HCT116 (cell line): ENCODE data around the gene FBXL19. TPM values are rescaled to one million over a fixed set of nuclear protein-coding genes. Genes with fewer than 3 reads are reported as not detected.

Experiments used
- ATAC-seq: fragments of 200-7000 bp; cut with Tn5 transposase; 2 replicates; pipeline ENCODE4 v1.9.1; 2020; ENCODE audit warnings: mild to moderate bottlenecking, moderate library complexity
- BruUV-seq: library from RNA; stranded (reverse); fragments of 400-500 nt; replicated peaks from 2 replicates; lab custom pipeline; 2021; lab: Mats Ljungman, UMichigan
- CTCF ChIA-PET: fragments of 300-600 bp; sonication (Branson Sonifier 250); formaldehyde crosslinking; loops from one replicate; lab custom pipeline; 2021; ENCODE audit warnings: antibody characterized with exemption; lab: Charles Lee
- POLR2A ChIA-PET: fragments of 300-600, 350-600 bp; sonication (Branson Sonifier 250); formaldehyde crosslinking; loops from one replicate; lab custom pipeline; 2021; ENCODE audit warnings: antibody characterized with exemption; lab: Charles Lee
- RAD21 ChIA-PET, 2 experiments: fragments of 300-600 bp; sonication (Branson Sonifier 250); formaldehyde crosslinking; loops; one replicate each; lab custom pipeline; 2023; ENCODE audit warnings: low total read pairs in 2 of 2; ENCODE audit not compliant: uncharacterized antibody in 2 of 2, unreplicated experiment in 2 of 2, low non-redundant PET in 1 of 2; lab: Charles Lee
- DNase-seq: peaks from one replicate; pipeline ENCODE4 v3.0.0-alpha.2; 2010; ENCODE audit warnings: low read depth, low spot score
- H2AFZ ChIP-seq: fragments of 200-600 bp; shearing (Covaris generic), sonication (generic); 2 replicates; pipeline ENCODE4 v1.6.1; 2017; ENCODE audit warnings: low read depth, mixed run types, mixed read lengths, antibody characterized with exemption, low read length; ENCODE audit not compliant: poor library complexity, severe bottlenecking
- H3K27ac ChIP-seq: 2 replicates; pipeline ENCODE4 v1.5.1; 2012; ENCODE audit warnings: low read depth, low read length
- H3K27me3 ChIP-seq: fragments of 200-600 bp; sonication (generic); 2 replicates; pipeline ENCODE4 v1.6.1; 2016; ENCODE audit warnings: mixed run types, low read length, mixed read lengths; ENCODE audit not compliant: insufficient read depth
- H3K36me3 ChIP-seq, 2 experiments: fragments of 200-500 bp in 1 of 2; fragments of 200-600 bp in 1 of 2; sonication (Bioruptor generic) in 1 of 2; sonication (generic) in 1 of 2; 2 replicates each; pipeline versions ENCODE4 v1.5.1 to v1.6.1; 2014 to 2016; ENCODE audit warnings: low read length in 2 of 2, inconsistent platforms in 1 of 2, mixed read lengths in 1 of 2, mixed run types in 1 of 2; ENCODE audit not compliant: insufficient read depth in 2 of 2, control insufficient read depth in 1 of 2
- H3K4me1 ChIP-seq, 2 experiments: fragments of 200-600 bp in 1 of 2; sonication (generic) in 1 of 2; 2 replicates each; pipeline versions ENCODE4 v1.5.1 to v1.6.1; 2012 to 2017; ENCODE audit warnings: low read length in 2 of 2, inconsistent platforms in 1 of 2, mild to moderate bottlenecking in 1 of 2, mixed read lengths in 1 of 2, mixed run types in 1 of 2, moderate library complexity in 1 of 2; ENCODE audit not compliant: insufficient read depth in 2 of 2, control insufficient read depth in 1 of 2
- H3K4me2 ChIP-seq: fragments of 200-600 bp; sonication (generic); 2 replicates; pipeline ENCODE4 v1.6.1; 2017; ENCODE audit warnings: mixed run types, low read length, mixed read lengths
- H3K4me3 ChIP-seq, 2 experiments: fragments of 200-600 bp in 1 of 2; sonication (generic) in 1 of 2; replicated peaks in 1 of 2; 2 replicates each; pipeline ENCODE4 v1.5.1; 2011 to 2016; ENCODE audit warnings: low read length in 2 of 2, control low read depth in 1 of 2, low read depth in 1 of 2, mild to moderate bottlenecking in 1 of 2, mixed read lengths in 1 of 2, mixed run types in 1 of 2
- H3K79me2 ChIP-seq: fragments of 200-600 bp; sonication (generic); 2 replicates; pipeline ENCODE4 v1.6.1; 2017; ENCODE audit warnings: mild to moderate bottlenecking, mixed run types, low read length, moderate library complexity, mixed read lengths; ENCODE audit not compliant: insufficient read depth
- H3K9ac ChIP-seq: fragments of 200-600 bp; sonication (generic); 2 replicates; pipeline ENCODE4 v1.6.1; 2016; ENCODE audit warnings: low read length, mixed read lengths
- H3K9me2 ChIP-seq: fragments of 200-600 bp; sonication (generic), shearing (Covaris generic); 2 replicates; pipeline ENCODE4 v1.6.1; 2017; ENCODE audit warnings: mixed run types, mild to moderate bottlenecking, moderate library complexity; ENCODE audit not compliant: insufficient read depth
- H3K9me3 ChIP-seq, 2 experiments: fragments of 200-500 bp in 1 of 2; fragments of 200-600 bp in 1 of 2; sonication (Bioruptor generic) in 1 of 2; sonication (generic) in 1 of 2; 2 replicates each; pipeline ENCODE4 v1.6.1; 2014 to 2017; ENCODE audit warnings: low read length in 2 of 2, mixed read lengths in 2 of 2, inconsistent platforms in 1 of 2, low read depth in 1 of 2, mild to moderate bottlenecking in 1 of 2, mixed run types in 1 of 2, moderate library complexity in 1 of 2; ENCODE audit not compliant: control insufficient read depth in 1 of 2, insufficient read depth in 1 of 2
- H4K20me1 ChIP-seq: fragments of 200-600 bp; sonication (generic), shearing (Covaris generic); 2 replicates; pipeline ENCODE4 v1.6.1; 2017; ENCODE audit warnings: mixed run types, mild to moderate bottlenecking, moderate library complexity; ENCODE audit not compliant: insufficient read depth
- ATF3 ChIP-seq: IDR thresholded peaks from 2 replicates; pipeline ENCODE4 v1.6.1; 2012
- CBX3 ChIP-seq: IDR thresholded peaks from 2 replicates; pipeline ENCODE4 v1.6.1; 2012; ENCODE audit warnings: low read depth
- CEBPB ChIP-seq: IDR thresholded peaks from 2 replicates; pipeline ENCODE4 v1.6.1; 2012; ENCODE audit warnings: low read depth
- CTCF ChIP-seq, 3 experiments: fragments of 200-600 bp in 1 of 3; sonication (generic) in 1 of 3; IDR thresholded peaks in 2 of 3; conservative IDR thresholded peaks in 1 of 3; 2 replicates each; pipeline ENCODE4 v1.5.1; 2012 to 2017; ENCODE audit warnings: low read depth in 2 of 3, low read length in 2 of 3, antibody characterized with exemption in 1 of 3, borderline replicate concordance in 1 of 3, control low read depth in 1 of 3, mild to moderate bottlenecking in 1 of 3, mixed read lengths in 1 of 3, mixed run types in 1 of 3, moderate library complexity in 1 of 3; ENCODE audit not compliant: insufficient read depth in 1 of 3
- EGR1 ChIP-seq: IDR thresholded peaks from 2 replicates; pipeline ENCODE4 v1.6.1; 2012; ENCODE audit warnings: low read depth
- ELF1 ChIP-seq: IDR thresholded peaks from 2 replicates; pipeline ENCODE4 v1.6.1; 2012; ENCODE audit warnings: low read depth, borderline replicate concordance
- EZH2 ChIP-seq: fragments of 200-600 bp; sonication (generic); IDR thresholded peaks from 2 replicates; pipeline ENCODE4 v1.6.1; 2017; ENCODE audit warnings: antibody characterized with exemption, mixed run types
- FOSL1 ChIP-seq: IDR thresholded peaks from 2 replicates; pipeline ENCODE4 v1.6.1; 2012; ENCODE audit warnings: low read depth
- JUND ChIP-seq: IDR thresholded peaks from 2 replicates; pipeline ENCODE4 v1.6.1; 2012
- MAX ChIP-seq: IDR thresholded peaks from 2 replicates; pipeline ENCODE4 v1.6.1; 2012
- POLR2A ChIP-seq: IDR thresholded peaks from 2 replicates; pipeline ENCODE4 v1.7.0; 2011; ENCODE audit warnings: borderline replicate concordance; ENCODE audit not compliant: insufficient read depth, insufficient read length; ENCODE audit errors: extremely low read depth
- POLR2AphosphoS5 ChIP-seq: IDR thresholded peaks from 2 replicates; pipeline ENCODE4 v1.6.1; 2011; ENCODE audit warnings: mild to moderate bottlenecking, low read depth, low read length, moderate library complexity
- RAD21 ChIP-seq: IDR thresholded peaks from 2 replicates; pipeline ENCODE4 v1.6.1; 2012; ENCODE audit warnings: low read depth, mild to moderate bottlenecking
- REST ChIP-seq: IDR thresholded peaks from 2 replicates; pipeline ENCODE4 v1.6.1; 2012; ENCODE audit warnings: low read depth
- SIN3A ChIP-seq: IDR thresholded peaks from 2 replicates; pipeline ENCODE4 v1.6.1; 2012; ENCODE audit warnings: low read depth
- SRF ChIP-seq: IDR thresholded peaks from 2 replicates; pipeline ENCODE4 v1.6.1; 2012; ENCODE audit warnings: low read depth
- TCF7L2 ChIP-seq: IDR thresholded peaks from 2 replicates; pipeline ENCODE4 v1.7.0; 2011; ENCODE audit warnings: borderline replicate concordance, inconsistent platforms; ENCODE audit not compliant: insufficient read depth, insufficient read length; ENCODE audit errors: extremely low read depth
- YY1 ChIP-seq: IDR thresholded peaks from 2 replicates; pipeline ENCODE4 v1.6.1; 2011; ENCODE audit warnings: low read length, low read depth, moderate library complexity, mild to moderate bottlenecking; ENCODE audit not compliant: insufficient replicate concordance; ENCODE audit errors: extremely low read depth
- ZBTB33 ChIP-seq: IDR thresholded peaks from 2 replicates; pipeline ENCODE4 v1.6.1; 2011; ENCODE audit warnings: mild to moderate bottlenecking, low read length, moderate library complexity; ENCODE audit not compliant: insufficient replicate concordance; ENCODE audit errors: extremely low read depth
- ZNF274 ChIP-seq: fragments of 200-500 bp; sonication (Bioruptor generic); IDR thresholded peaks from 2 replicates; pipeline ENCODE4 v1.6.1; 2014; ENCODE audit warnings: mild to moderate bottlenecking, low read depth, low read length, inconsistent platforms
- intact Hi-C: fragments of 100-400 bp; cut with micrococcal nuclease; formaldehyde crosslinking; loops from 2 replicates; pipeline ENCODE4 v1.10.0; 2022
- total RNA-seq: library from RNA; stranded (reverse); gene quantifications from one replicate; pipeline ENCODE4 v1.2.1, GENCODE V29; 2021; ENCODE audit not compliant: unreplicated experiment

FBXL19 gene
- total RNA-seq, 1 experiment from 2014 or later, result 45.2 TPM

- CTCF ChIA-PET, result no interaction called here
- ATAC-seq (no peak), DNase-seq (no peak)
These were observed 44.4 kb downstream of the FBXL19 start for GRCh38 chr16:30967795-30968194.

More at GRCh38 chr16:30967795-30968194, 44.4 kb downstream of the FBXL19 start:
- RAD21 ChIA-PET, result no interaction called here
- H4K20me1 ChIP-seq, result no peaks in the 10 kb centered on the region
- H3K9ac ChIP-seq, result no peak overlapping the region
- no peak overlapping the region for H3K4me2 ChIP-seq
- BruUV-seq, result no TSS peak
- intact Hi-C loops, result no loop called here
- no peaks in the 10 kb centered on the region for H3K9me2 ChIP-seq
- no peak for TF ChIP-seq MAX
- TF ChIP-seq ATF3, result no peak
- no peak for TF ChIP-seq TCF7L2
- TF ChIP-seq POLR2A, result no peak
- TF ChIP-seq POLR2AphosphoS5, result no peak
- no peak for TF ChIP-seq SRF
- TF ChIP-seq ZBTB33, result no peak
- TF ChIP-seq CBX3, result no peak
- TF ChIP-seq REST, result no peak
- TF ChIP-seq JUND, result no peak
- TF ChIP-seq RAD21, result no peak
- no peak for TF ChIP-seq ELF1
- TF ChIP-seq EGR1, result no peak
- no peak for TF ChIP-seq CEBPB
- TF ChIP-seq YY1, result no peak
- no peak for TF ChIP-seq ZNF274
- TF ChIP-seq EZH2, result no peak
- no peak for TF ChIP-seq FOSL1
- no peak for TF ChIP-seq CTCF (IDR thresholded peaks at IDR 0.05 in 2 of 3, conservative IDR thresholded peaks at IDR 0.05 in 1 of 3; ENCODE audit: borderline replicate concordance in 1 of 3, insufficient read depth in 1 of 3, low read depth in 2 of 3, low read length in 2 of 3)
- TF ChIP-seq SIN3A, result no peak
- no peak overlapping the region for H3K27ac ChIP-seq
- peaks cover 54 to 55% of the 10 kb centered on the region in 2 experiments for H3K36me3 ChIP-seq
- no peak overlapping the region for H3K4me3 ChIP-seq
- no peaks in the 10 kb centered on the region for H3K9me3 ChIP-seq
- H3K79me2 ChIP-seq, result no peaks in the 10 kb centered on the region; the same call in 1 of the 2 replicates
- H3K4me1 ChIP-seq, result no peaks in the 10 kb centered on the region
- POLR2A ChIA-PET, result no interaction called here
- H2AFZ ChIP-seq, result no peak overlapping the region
- H3K27me3 ChIP-seq, result no peaks in the 10 kb centered on the region
